SW480 (cell line): Measurements from ENCODE around the gene C1QL1.

Experiments used
- DNase-seq: peaks from one replicate; pipeline ENCODE4 v3.0.0-alpha.2; 2016; ENCODE audit warnings: low spot score

C1QL1 gene

GRCh38 chr17:44913676-44914075 is 54.4 kb downstream of the C1QL1 start:
- no peak for DNase-seq

- DNase-seq: no peak
Measured at GRCh38 chr17:44912763-44913544, 55.1 kb downstream of the C1QL1 start.

DNA sequence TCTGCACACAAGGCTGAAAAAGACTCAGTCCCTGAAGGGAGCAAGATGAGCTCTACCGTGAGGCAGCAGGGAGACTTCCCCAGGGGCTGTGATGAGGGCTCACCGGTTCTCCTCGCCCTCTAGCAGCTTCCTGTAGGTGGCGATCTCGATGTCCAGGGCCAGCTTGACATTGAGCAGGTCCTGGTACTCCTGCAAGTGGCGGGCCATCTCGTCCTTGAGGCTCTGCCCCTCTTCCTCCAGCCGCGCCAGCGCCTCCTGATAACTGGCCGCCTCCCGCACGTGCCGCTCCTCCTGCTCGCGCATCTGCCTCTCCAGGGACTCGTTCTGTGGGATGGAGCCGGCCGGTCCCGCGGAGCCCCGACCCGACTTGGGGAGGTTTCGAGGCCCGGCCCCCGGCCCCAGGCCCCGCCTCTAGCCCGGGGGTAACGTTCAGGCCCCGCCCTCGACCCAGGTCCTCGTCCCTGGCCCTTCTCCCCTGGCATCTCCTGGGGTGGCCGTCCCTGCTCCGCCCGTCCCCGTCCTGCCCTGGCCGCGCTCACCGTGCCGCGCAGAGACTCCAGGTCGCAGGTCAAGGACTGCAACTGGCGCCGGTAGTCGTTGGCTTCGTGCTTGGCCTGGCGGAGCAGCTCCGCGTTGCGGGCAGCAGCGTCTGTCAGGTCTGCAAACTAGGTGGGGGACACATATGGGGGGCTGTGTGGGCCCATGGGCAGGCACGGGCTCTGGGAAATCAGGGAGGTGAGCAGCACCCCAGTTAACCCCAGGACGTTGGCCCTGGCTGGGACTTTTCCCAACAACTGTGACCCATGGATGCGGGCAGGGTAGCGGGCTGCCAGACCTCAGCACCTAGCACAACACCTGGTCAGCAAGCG is 56.7 kb downstream of the C1QL1 start:
- no peak for DNase-seq

GRCh38 chr17:44910231-44911106 is 57.6 kb downstream of the C1QL1 start:
- no peak for DNase-seq
